Upper lobe of left lung (tissue), 4 donors: ENCODE measurements around the gene FUCA1.

Experiments used
- POLR2AphosphoS5 ChIP-seq, 2 donors: sonication (generic); formaldehyde crosslinking; IDR thresholded peaks; one replicate each; pipeline ENCODE4 v1.5.1; 2017; ENCODE audit warnings: antibody characterized with exemption in 2 of 2
- TF ChIP-seq, protein P1 (sequence below), 6 experiments: fragments of 450-650 bp in 4 of 6; fragments of 200-600 bp in 2 of 6; sonication (generic) in 2 of 6; IDR thresholded peaks; one replicate each; pipeline ENCODE4 v1.5.1; 2016 to 2019; ENCODE audit warnings: antibody characterized with exemption in 6 of 6

DNA sequence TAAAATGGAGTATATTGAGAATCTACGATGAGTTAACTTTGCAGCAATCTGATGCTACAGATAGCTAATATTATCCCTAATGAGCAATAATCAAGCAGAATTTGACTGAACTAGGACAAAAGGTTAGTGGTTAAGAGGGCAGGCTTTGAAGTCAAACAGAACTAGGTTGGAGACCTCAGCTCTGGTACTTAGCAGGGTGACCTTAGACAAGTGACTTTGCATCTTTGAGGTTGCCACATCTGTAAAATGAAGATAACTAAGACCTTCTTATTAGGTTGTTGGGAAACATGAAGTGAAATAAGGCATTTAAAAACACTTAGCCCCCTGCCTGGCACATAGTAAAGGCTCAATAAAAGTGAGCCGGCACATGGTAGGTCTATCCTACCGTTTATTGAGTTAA lies 4.3 kb upstream of the FUCA1 start:
- TF ChIP-seq, protein P1, sequence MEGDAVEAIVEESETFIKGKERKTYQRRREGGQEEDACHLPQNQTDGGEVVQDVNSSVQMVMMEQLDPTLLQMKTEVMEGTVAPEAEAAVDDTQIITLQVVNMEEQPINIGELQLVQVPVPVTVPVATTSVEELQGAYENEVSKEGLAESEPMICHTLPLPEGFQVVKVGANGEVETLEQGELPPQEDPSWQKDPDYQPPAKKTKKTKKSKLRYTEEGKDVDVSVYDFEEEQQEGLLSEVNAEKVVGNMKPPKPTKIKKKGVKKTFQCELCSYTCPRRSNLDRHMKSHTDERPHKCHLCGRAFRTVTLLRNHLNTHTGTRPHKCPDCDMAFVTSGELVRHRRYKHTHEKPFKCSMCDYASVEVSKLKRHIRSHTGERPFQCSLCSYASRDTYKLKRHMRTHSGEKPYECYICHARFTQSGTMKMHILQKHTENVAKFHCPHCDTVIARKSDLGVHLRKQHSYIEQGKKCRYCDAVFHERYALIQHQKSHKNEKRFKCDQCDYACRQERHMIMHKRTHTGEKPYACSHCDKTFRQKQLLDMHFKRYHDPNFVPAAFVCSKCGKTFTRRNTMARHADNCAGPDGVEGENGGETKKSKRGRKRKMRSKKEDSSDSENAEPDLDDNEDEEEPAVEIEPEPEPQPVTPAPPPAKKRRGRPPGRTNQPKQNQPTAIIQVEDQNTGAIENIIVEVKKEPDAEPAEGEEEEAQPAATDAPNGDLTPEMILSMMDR (IDR thresholded peaks at IDR 0.05), result no peak
- no peak for TF ChIP-seq POLR2AphosphoS5 (IDR thresholded peaks at IDR 0.05)
